Subcutaneous abdominal adipose tissue (tissue), 5 donors: ENCODE data around the gene PARD3B.

Experiments used
- H3K27ac ChIP-seq: one replicate; pipeline ENCODE4 v1.7.0; 2013; ENCODE audit warnings: low read depth, mild to moderate bottlenecking, inconsistent platforms, low read length, moderate library complexity
- H3K27me3 ChIP-seq, 5 donors: one replicate each; pipeline ENCODE4 v1.7.0; 2013; ENCODE audit warnings: low read length in 5 of 5, inconsistent platforms in 1 of 5; ENCODE audit not compliant: control insufficient read depth in 5 of 5, insufficient read depth in 4 of 5
- H3K36me3 ChIP-seq, 5 donors: one replicate each; pipeline ENCODE4 v1.7.0; 2013; ENCODE audit warnings: low read length in 5 of 5; ENCODE audit not compliant: control insufficient read depth in 5 of 5, insufficient read depth in 5 of 5
- H3K4me1 ChIP-seq, 5 donors: one replicate each; pipeline ENCODE4 v1.7.0; 2013; ENCODE audit warnings: low read length in 5 of 5, mild to moderate bottlenecking in 3 of 5, moderate library complexity in 1 of 5; ENCODE audit not compliant: control insufficient read depth in 5 of 5, insufficient read depth in 5 of 5
- H3K4me3 ChIP-seq, 5 donors: one replicate each; pipeline ENCODE4 v1.7.0; 2013; ENCODE audit warnings: low read length in 5 of 5, low read depth in 1 of 5
- H3K9ac ChIP-seq, 5 donors: one replicate each; pipeline ENCODE4 v1.7.0; 2013; ENCODE audit warnings: low read length in 5 of 5, mild to moderate bottlenecking in 4 of 5, moderate library complexity in 3 of 5
- H3K9me3 ChIP-seq, 5 donors: one replicate each; pipeline ENCODE4 v1.7.0; 2013; ENCODE audit warnings: low read length in 5 of 5; ENCODE audit not compliant: control insufficient read depth in 5 of 5
- donor health status: healthy.
- donor health status: healthy.
- donor health status: healthy.
- donor health status: healthy.
- donor health status: healthy.

The PARD3B gene

DNA sequence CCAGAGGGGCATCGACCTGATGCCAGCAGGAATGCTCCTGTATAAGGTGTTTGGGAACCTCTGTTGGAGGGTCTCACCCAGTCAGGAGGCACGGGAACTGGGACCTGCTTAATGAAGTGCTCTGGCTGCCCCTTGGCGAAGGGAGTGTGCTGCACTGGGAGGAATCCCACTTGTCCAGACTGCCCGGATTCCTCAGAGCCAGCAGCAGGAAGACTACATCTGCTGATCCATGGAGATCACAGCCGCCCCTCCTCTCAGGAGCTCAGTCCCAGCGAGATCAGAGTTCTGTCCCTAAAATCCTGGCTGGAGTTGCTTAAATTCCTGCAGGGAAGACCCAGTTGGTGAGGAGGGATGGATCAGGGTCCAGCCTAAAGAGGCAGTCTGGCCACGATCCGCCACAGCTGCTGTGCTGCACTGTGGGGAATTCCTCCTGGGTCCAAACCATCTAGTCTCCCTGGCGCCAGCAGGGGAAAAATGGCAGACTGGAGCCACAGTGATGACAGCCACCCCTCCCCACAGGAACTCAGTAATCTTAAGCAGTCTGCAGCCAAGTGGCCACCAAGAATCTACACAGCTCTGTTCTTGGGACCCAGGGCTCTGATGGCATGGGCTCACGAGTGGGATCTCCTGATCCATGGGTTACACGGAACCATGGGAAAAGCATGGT is 1060.5 kb downstream of the PARD3B start:
- H3K4me1 ChIP-seq, result peaks cover 0 to 3% (median 0%) of the 10 kb centered on the region in 5 donors
- no peak overlapping the region for H3K9ac ChIP-seq
- no peaks in the 10 kb centered on the region for H3K36me3 ChIP-seq
- peaks cover 0 to 6% (median 3%) of the 10 kb centered on the region in 5 donors for H3K9me3 ChIP-seq
- H3K27ac ChIP-seq, result no peak overlapping the region
- no peak overlapping the region for H3K4me3 ChIP-seq
- H3K27me3 ChIP-seq, result no peaks in the 10 kb centered on the region

DNA sequence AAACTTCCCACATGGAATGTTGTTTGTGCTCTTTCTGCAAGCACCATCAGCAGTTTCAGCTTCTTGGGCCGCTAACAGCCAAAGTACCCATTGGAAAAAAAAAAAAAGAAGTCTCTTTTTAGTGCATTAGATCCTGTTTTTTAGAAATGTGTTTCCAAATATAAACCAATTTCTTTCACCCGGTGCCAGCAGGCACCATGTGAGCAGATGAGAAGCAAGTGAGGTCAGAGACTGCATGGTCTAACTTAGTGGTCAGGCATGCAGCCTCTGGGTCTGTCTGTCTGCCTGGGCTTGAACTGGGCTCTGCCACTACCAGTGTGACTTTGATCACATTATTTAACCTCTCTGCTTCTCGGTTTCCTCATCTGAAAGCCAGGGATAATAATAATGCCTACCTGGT is 1061.9 kb downstream of the PARD3B start:
- no peaks in the 10 kb centered on the region for H3K27me3 ChIP-seq
- H3K4me1 ChIP-seq, result peaks cover 0 to 3% (median 0%) of the 10 kb centered on the region in 5 donors
- peaks cover 0 to 5% (median 2%) of the 10 kb centered on the region in 5 donors for H3K9me3 ChIP-seq
- H3K9ac ChIP-seq, result no peak overlapping the region
- H3K36me3 ChIP-seq, result no peaks in the 10 kb centered on the region
- no peak overlapping the region for H3K4me3 ChIP-seq
- H3K27ac ChIP-seq, result no peak overlapping the region

DNA sequence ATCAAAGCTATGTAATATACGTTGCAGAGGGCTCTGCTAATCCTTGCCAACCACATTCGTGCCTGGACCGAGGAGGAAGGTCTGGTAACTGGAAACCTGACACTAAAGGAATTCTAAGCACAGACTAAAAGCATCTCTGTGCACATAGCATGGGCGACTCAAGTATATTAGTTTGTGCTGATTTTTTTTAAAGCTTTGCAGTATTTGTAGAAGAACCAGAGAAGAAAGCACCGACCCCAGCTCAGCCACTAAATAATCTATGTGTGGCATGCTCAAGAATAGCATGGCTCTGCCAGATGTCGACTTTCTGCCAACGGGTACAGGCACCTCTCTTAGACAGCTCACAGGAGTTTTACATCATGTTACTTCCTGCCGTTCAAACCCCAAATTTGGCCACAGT is 1063.8 kb downstream of the PARD3B start:
- Histone ChIP-seq H3K9me3 (peaks cover 0 to under 1% (median 0%) of the 10 kb centered on the region in 5 donors), H3K9ac (no peak overlapping the region)

GRCh38 chr2:205610437-205610836 is 1065.2 kb downstream of the PARD3B start:
- no peaks in the 10 kb centered on the region for H3K27me3 ChIP-seq
- no peaks in the 10 kb centered on the region for H3K36me3 ChIP-seq
- peaks cover 0 to 3% (median 0%) of the 10 kb centered on the region in 5 donors for H3K4me1 ChIP-seq
- no peaks in the 10 kb centered on the region for H3K9me3 ChIP-seq
- H3K4me3 ChIP-seq, result no peak overlapping the region
- H3K9ac ChIP-seq, result no peak overlapping the region
- H3K27ac ChIP-seq, result no peak overlapping the region

More for the DNA sequence above, 1063.8 kb downstream of the PARD3B start:
- Histone ChIP-seq H3K36me3 (no peaks in the 10 kb centered on the region), H3K27ac (no peak overlapping the region), H3K27me3 (no peaks in the 10 kb centered on the region), H3K4me1 (peaks cover 0 to 3% (median 0%) of the 10 kb centered on the region in 5 donors), H3K4me3 (no peak overlapping the region)

DNA sequence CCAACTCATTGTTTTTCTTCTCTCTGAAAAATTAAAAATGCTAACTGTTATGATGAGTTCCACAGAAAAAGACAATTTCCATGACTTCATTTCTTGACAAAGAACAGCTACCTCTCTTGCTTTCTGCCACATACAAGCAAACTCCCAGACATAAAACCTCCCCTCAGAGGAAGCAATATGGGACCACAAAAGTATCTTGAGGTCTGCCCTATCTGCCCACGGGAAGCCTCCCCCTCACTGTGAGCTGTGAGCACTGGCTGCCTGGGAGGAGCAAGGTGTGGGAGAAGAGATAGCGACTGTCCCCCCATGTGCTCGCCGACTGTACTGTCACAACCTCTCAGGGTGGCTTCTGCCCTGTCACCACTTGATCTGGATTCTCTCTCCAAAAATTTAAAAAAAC is 1067.4 kb downstream of the PARD3B start:
- H3K4me1 ChIP-seq, result no peaks in the 10 kb centered on the region
- no peaks in the 10 kb centered on the region for H3K27me3 ChIP-seq
- no peak overlapping the region for H3K4me3 ChIP-seq
- no peak overlapping the region for H3K27ac ChIP-seq
- H3K9me3 ChIP-seq, result no peaks in the 10 kb centered on the region
- H3K36me3 ChIP-seq, result no peaks in the 10 kb centered on the region
- no peak overlapping the region for H3K9ac ChIP-seq

- H3K27ac ChIP-seq, result no peak overlapping the region
- no peak overlapping the region for H3K4me3 ChIP-seq
- H3K4me1 ChIP-seq, result no peaks in the 10 kb centered on the region
- H3K9me3 ChIP-seq, result no peaks in the 10 kb centered on the region
- H3K9ac ChIP-seq, result no peak overlapping the region
- H3K36me3 ChIP-seq, result no peaks in the 10 kb centered on the region
- H3K27me3 ChIP-seq, result no peaks in the 10 kb centered on the region
Measured at GRCh38 chr2:205613970-205614559, 1068.8 kb downstream of the PARD3B start.

DNA sequence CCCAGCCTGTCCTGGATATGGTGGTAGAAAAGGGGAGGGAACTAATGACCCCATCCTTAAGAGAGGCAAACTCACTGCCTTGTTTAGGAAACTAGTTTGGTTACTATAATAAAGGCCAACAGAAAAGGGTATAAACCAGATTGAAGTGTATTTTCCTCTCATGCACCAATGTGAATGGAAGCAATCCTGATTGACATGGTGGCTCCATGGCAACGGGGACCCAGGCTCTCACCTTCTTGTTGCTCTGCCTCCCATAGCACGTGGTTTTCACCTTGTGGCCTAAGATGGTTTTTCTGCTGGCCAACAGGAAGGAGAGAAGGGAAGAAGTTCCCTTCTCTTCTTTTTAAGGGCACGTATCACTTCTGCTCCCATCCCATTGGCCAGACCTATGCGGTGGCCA is 1069.7 kb downstream of the PARD3B start:
- H3K27me3 ChIP-seq, result no peaks in the 10 kb centered on the region
- H3K9me3 ChIP-seq, result no peaks in the 10 kb centered on the region
- H3K36me3 ChIP-seq, result no peaks in the 10 kb centered on the region
- peaks cover 0 to 3% (median 0%) of the 10 kb centered on the region in 5 donors for H3K4me1 ChIP-seq
- no peak overlapping the region for H3K9ac ChIP-seq
- no peak overlapping the region for H3K4me3 ChIP-seq
- no peak overlapping the region for H3K27ac ChIP-seq

DNA sequence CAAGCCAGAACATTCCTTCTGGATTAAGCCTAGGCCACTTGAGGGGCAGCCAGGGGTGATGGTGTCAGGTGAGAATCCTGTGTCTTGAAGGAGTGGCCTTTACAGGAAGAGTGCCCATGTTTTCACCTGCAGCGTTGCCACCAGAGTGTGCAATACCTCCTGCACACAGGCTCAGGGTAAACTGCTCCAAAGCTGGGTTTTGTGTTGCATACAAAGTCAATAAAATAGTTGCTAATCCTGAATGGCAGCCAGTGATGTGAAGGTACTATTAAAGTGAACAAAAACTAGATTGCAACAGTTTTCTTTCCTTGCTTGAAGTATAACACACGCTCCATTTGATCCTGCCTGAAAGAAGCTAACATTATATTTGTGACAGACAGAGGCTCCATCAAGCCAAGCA is 1072.6 kb downstream of the PARD3B start:
- peaks cover 0 to 3% (median 0%) of the 10 kb centered on the region in 5 donors for H3K4me1 ChIP-seq
- no peaks in the 10 kb centered on the region for H3K9me3 ChIP-seq
- no peak overlapping the region for H3K9ac ChIP-seq
- H3K27me3 ChIP-seq, result no peaks in the 10 kb centered on the region
- H3K4me3 ChIP-seq, result no peak overlapping the region
- no peak overlapping the region for H3K27ac ChIP-seq
- no peaks in the 10 kb centered on the region for H3K36me3 ChIP-seq

DNA sequence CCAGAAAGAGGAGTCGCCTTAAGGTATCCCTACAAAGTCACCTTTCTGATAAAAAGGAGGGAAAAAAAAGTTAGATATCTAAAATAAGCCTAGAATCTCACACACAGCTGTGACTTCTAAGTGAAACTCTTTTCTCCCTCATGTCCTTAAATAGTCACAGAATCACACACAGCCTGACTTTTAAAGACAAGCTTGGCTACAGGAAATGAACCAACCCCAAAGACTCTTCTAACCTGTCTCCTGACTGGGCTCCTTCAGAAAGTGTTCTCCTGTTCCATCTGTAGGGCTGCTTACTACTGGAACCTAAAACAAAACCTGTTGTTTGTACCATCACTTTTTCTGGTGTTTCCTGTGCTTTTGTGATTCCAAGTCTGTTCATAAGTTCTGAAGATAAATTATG is 1074.3 kb downstream of the PARD3B start:
- H3K9me3 ChIP-seq, result no peaks in the 10 kb centered on the region
- no peak overlapping the region for H3K27ac ChIP-seq
- no peak overlapping the region for H3K4me3 ChIP-seq
- H3K9ac ChIP-seq, result no peak overlapping the region
- H3K36me3 ChIP-seq, result no peaks in the 10 kb centered on the region
- no peaks in the 10 kb centered on the region for H3K27me3 ChIP-seq
- H3K4me1 ChIP-seq, result peaks cover 0 to 3% (median 0%) of the 10 kb centered on the region in 5 donors

GRCh38 chr2:205627085-205627484 is 1081.8 kb downstream of the PARD3B start:
- Histone ChIP-seq H3K9ac (no peak overlapping the region), H3K4me3 (no peak overlapping the region), H3K27ac (no peak overlapping the region), H3K9me3 (no peaks in the 10 kb centered on the region), H3K36me3 (no peaks in the 10 kb centered on the region), H3K4me1 (no peaks in the 10 kb centered on the region), H3K27me3 (peaks cover 0 to 2% (median 0%) of the 10 kb centered on the region in 5 donors)
